ENCODE data around the gene PNKP. TPM values are rescaled to one million over a fixed set of nuclear protein-coding genes. Genes with fewer than 3 reads are reported as not detected.
A peak's percentile ranks its signal among the peaks of the same experiment; 100 is the strongest.

The PNKP gene
- total and polyA plus RNA-seq, 9 of the 15 experiments (the other 6 are each of a cell fraction or from before 2014, with no cell fraction given), result 2.8 to 85.4 (median 25.3) TPM

GRCh38 chr19:49820125-49820524 lies 47.3 kb downstream of the PNKP start (continued):
- TF ChIP-seq AFF1 (IDR thresholded peaks at IDR 0.05; ENCODE audit: low read depth in 1 of 2, partially characterized antibody in 2 of 2) (no peak), SIRT6 (IDR thresholded peaks at IDR 0.05; ENCODE audit: low read depth, low read length) (no peak), PCBP1 (IDR thresholded peaks at IDR 0.05; ENCODE audit: low read depth, low read length, poor library complexity, severe bottlenecking) (no peak), DACH1 (IDR thresholded peaks at IDR 0.05; ENCODE audit: partially characterized antibody) (no peak), KLF10 (CRISPR knock-in tag; IDR thresholded peaks at IDR 0.05) (no peak), HDAC2 (IDR thresholded peaks at IDR 0.05) (0 out of 2 replicates have a peak, but pooled peaks have one; percentile 17), CHCHD3 (CRISPR knock-in tag; IDR thresholded peaks at IDR 0.05) (no peak), ELK1 (CRISPR knock-in tag; IDR thresholded peaks at IDR 0.05) (no peak), CXXC5 (CRISPR knock-in tag; IDR thresholded peaks at IDR 0.05) (0 out of 2 replicates have a peak, but pooled peaks have one; percentile 19), TCF7 (IDR thresholded peaks at IDR 0.05; ENCODE audit: borderline replicate concordance) (no peak), TAL1 (IDR thresholded peaks at IDR 0.05) (peak; percentile 49; the same call in 1 of the 2 replicates), ZNF280A (IDR thresholded peaks at IDR 0.05; ENCODE audit: low read depth, partially characterized antibody) (no peak), CBFA2T3 (IDR thresholded peaks at IDR 0.05) (peak; percentile 77), ZNF584 (CRISPR knock-in tag; IDR thresholded peaks at IDR 0.05; ENCODE audit: low read depth) (no peak)
- TF ChIP-seq, protein P1, sequence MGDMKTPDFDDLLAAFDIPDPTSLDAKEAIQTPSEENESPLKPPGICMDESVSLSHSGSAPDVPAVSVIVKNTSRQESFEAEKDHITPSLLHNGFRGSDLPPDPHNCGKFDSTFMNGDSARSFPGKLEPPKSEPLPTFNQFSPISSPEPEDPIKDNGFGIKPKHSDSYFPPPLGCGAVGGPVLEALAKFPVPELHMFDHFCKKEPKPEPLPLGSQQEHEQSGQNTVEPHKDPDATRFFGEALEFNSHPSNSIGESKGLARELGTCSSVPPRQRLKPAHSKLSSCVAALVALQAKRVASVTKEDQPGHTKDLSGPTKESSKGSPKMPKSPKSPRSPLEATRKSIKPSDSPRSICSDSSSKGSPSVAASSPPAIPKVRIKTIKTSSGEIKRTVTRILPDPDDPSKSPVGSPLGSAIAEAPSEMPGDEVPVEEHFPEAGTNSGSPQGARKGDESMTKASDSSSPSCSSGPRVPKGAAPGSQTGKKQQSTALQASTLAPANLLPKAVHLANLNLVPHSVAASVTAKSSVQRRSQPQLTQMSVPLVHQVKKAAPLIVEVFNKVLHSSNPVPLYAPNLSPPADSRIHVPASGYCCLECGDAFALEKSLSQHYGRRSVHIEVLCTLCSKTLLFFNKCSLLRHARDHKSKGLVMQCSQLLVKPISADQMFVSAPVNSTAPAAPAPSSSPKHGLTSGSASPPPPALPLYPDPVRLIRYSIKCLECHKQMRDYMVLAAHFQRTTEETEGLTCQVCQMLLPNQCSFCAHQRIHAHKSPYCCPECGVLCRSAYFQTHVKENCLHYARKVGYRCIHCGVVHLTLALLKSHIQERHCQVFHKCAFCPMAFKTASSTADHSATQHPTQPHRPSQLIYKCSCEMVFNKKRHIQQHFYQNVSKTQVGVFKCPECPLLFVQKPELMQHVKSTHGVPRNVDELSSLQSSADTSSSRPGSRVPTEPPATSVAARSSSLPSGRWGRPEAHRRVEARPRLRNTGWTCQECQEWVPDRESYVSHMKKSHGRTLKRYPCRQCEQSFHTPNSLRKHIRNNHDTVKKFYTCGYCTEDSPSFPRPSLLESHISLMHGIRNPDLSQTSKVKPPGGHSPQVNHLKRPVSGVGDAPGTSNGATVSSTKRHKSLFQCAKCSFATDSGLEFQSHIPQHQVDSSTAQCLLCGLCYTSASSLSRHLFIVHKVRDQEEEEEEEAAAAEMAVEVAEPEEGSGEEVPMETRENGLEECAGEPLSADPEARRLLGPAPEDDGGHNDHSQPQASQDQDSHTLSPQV (IDR thresholded peaks at IDR 0.05), result no peak
- TF ChIP-seq, protein P2, sequence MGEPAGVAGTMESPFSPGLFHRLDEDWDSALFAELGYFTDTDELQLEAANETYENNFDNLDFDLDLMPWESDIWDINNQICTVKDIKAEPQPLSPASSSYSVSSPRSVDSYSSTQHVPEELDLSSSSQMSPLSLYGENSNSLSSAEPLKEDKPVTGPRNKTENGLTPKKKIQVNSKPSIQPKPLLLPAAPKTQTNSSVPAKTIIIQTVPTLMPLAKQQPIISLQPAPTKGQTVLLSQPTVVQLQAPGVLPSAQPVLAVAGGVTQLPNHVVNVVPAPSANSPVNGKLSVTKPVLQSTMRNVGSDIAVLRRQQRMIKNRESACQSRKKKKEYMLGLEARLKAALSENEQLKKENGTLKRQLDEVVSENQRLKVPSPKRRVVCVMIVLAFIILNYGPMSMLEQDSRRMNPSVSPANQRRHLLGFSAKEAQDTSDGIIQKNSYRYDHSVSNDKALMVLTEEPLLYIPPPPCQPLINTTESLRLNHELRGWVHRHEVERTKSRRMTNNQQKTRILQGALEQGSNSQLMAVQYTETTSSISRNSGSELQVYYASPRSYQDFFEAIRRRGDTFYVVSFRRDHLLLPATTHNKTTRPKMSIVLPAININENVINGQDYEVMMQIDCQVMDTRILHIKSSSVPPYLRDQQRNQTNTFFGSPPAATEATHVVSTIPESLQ (CRISPR knock-in tag; IDR thresholded peaks at IDR 0.05), result no peak
